ENCODE data around the gene BNIP2.
"Not testable (repeated sequence)": the region's sequence is repeated elsewhere in the genome, so short reads cannot be mapped to it uniquely, and the experiment has no call there.

BNIP2 gene

DNA sequence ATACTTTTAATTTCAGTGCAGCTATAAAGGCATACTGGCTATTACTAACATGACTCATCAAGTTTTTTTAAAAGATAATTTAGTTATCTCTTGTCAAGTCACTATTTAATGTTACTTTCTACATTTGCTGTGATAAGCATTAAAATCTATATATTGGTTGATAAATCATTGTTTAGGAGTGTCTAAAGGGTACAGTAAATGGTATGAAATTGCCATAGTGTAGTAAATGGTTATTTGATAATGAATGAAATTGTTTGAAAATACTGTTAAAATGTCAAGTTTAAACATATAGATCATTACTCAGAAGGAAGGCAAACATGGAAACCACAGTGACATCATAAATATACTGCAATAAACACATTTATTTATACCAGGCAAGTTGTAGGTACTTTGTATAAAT is 13.2 kb upstream of the BNIP2 start:
- in situ Hi-C loops (cut with MboI; ENCODE audit: low sequenced_read_pairs, unreplicated experiment), result no loop called here
- TF ChIP-seq, protein P1, sequence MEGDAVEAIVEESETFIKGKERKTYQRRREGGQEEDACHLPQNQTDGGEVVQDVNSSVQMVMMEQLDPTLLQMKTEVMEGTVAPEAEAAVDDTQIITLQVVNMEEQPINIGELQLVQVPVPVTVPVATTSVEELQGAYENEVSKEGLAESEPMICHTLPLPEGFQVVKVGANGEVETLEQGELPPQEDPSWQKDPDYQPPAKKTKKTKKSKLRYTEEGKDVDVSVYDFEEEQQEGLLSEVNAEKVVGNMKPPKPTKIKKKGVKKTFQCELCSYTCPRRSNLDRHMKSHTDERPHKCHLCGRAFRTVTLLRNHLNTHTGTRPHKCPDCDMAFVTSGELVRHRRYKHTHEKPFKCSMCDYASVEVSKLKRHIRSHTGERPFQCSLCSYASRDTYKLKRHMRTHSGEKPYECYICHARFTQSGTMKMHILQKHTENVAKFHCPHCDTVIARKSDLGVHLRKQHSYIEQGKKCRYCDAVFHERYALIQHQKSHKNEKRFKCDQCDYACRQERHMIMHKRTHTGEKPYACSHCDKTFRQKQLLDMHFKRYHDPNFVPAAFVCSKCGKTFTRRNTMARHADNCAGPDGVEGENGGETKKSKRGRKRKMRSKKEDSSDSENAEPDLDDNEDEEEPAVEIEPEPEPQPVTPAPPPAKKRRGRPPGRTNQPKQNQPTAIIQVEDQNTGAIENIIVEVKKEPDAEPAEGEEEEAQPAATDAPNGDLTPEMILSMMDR (IDR thresholded peaks at IDR 0.05; ENCODE audit: borderline replicate concordance, control extremely low read depth, extremely low read depth, insufficient read depth, missing control alignments), result no peak
- no peak for DNase-seq (ENCODE audit: low spot score)

- no peak for DNase-seq (ENCODE audit: low spot score)
- TF ChIP-seq, protein P1 (IDR thresholded peaks at IDR 0.05; ENCODE audit: borderline replicate concordance, control extremely low read depth, extremely low read depth, insufficient read depth, missing control alignments), result no peak
- in situ Hi-C loops (cut with MboI; ENCODE audit: low sequenced_read_pairs, unreplicated experiment), result no loop called here
Observed at GRCh38 chr15:59701880-59702279, 12.8 kb upstream of the BNIP2 start.

GRCh38 chr15:59699810-59700431 is 10.8 kb upstream of the BNIP2 start:
- TF ChIP-seq, protein P1 (IDR thresholded peaks at IDR 0.05; ENCODE audit: borderline replicate concordance, control extremely low read depth, extremely low read depth, insufficient read depth, missing control alignments), result no peak
- DNase-seq (ENCODE audit: low spot score), result no peak
- in situ Hi-C loops (cut with MboI; ENCODE audit: low sequenced_read_pairs, unreplicated experiment), result no loop called here

DNA sequence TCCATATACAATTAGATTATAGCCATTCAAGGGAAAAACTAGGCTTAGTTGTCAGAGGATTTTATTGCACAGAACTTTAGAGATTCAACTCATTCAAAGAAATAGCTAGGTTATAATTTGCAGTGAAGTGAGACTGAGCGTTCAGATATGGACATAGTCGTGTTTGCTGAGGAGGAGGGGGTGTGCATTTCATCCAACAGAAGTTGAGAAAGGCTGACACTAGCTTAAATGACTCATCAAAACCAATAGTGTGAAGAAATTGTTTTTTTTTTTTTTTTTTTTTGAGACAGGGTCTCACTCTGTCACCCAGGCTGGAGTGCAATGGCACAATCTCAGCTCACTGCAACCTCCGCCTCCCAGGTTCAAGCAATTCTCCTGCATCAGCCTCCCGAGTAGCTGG is 8.9 kb upstream of the BNIP2 start:
- DNase-seq (ENCODE audit: low spot score); in situ Hi-C loops (cut with MboI; ENCODE audit: low sequenced_read_pairs, unreplicated experiment): not testable (repeated sequence)

DNA sequence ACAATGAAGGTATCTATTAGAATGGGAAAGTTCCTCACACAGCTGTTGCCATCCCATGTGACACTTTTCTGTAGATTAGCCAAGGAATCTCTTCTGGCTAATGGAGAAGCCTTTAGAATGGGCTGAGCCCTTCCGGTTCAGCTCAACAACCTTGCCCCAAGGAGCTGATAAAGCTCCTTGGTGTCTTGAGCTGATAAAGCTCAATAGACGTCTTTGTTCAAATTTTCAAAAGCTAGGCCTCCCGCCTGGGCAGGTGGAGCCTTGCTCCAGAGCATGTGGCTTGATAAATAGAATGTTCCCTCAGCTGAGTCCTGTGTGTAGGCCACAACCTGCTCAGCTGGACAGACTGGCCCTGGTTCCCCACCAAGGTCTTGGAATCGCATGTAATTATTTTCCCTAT is 7.2 kb upstream of the BNIP2 start:
- TF ChIP-seq, protein P1 (IDR thresholded peaks at IDR 0.05; ENCODE audit: borderline replicate concordance, control extremely low read depth, extremely low read depth, insufficient read depth, missing control alignments), result no peak
- in situ Hi-C loops (cut with MboI; ENCODE audit: low sequenced_read_pairs, unreplicated experiment), result no loop called here
- DNase-seq (ENCODE audit: low spot score), result no peak

DNA sequence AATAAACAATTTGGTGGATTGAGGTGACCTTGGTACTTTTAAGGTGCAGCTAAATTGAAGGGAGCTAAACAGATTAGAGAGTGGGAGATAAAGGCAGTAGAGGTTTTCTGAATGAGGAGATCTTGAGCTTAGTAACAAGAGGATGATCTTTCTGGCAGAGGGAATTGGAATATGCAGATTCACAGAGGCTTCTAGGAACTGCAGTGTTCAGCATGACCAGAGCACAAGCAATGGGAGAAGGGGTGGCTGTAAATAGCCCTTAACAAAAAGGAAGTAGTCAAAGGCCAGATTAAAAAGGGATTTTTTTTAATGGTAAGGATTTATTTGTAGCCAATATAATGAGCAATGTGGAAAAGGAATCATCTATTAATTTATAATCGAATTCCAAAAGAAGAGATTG is 5.7 kb upstream of the BNIP2 start:
- no peak for DNase-seq (ENCODE audit: low spot score)
- TF ChIP-seq, protein P1 (IDR thresholded peaks at IDR 0.05; ENCODE audit: borderline replicate concordance, control extremely low read depth, extremely low read depth, insufficient read depth, missing control alignments), result no peak
- in situ Hi-C loops (cut with MboI; ENCODE audit: low sequenced_read_pairs, unreplicated experiment), result no loop called here

DNA sequence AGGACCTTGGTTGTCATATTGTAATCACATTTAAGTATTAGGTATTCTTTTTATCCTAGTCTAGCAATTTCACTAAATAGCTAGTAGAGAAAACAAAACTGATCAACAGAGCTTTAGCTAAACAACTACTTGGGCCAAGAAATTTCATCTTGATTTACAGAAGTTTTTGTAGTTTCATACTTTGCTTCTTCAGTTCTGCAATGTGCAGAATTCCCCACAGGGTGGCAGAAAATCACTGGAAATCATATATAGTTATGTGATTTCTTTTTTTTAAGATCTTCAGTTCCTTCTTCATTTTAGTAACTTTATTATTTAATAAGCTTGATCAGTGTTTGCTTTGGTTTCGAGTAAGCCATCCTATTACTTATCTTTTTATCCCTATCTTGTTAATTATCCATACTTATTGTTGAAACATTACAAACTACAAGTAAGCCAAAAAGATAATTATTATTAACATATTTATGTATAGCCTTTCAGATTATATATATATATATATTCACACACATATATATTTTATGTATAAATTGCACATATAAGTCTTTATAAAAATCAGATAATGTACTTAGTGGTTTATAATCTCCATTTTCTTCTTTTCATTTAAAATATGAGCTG is 2.2 kb upstream of the BNIP2 start:
- TF ChIP-seq, protein P1 (IDR thresholded peaks at IDR 0.05; ENCODE audit: borderline replicate concordance, control extremely low read depth, extremely low read depth, insufficient read depth, missing control alignments), result peak; percentile 57
- in situ Hi-C loops (cut with MboI; ENCODE audit: low sequenced_read_pairs, unreplicated experiment), result no loop called here
- DNase-seq (ENCODE audit: low spot score), result peak; percentile 51

Data from GM13976 (cell line).